NCI-H526 treated with DMSO at 0.1 percent for 48 hours (cell line): ENCODE results near the gene ACSM6.
"Not testable (repeated sequence)": the region's sequence is repeated elsewhere in the genome, so short reads cannot be mapped to it uniquely, and the experiment has no call there.

Experiments used
- DNase-seq: peaks from one replicate; lab custom pipeline; 2025; lab: John Stamatoyannopoulos, UW

Gene ACSM6, protein sequence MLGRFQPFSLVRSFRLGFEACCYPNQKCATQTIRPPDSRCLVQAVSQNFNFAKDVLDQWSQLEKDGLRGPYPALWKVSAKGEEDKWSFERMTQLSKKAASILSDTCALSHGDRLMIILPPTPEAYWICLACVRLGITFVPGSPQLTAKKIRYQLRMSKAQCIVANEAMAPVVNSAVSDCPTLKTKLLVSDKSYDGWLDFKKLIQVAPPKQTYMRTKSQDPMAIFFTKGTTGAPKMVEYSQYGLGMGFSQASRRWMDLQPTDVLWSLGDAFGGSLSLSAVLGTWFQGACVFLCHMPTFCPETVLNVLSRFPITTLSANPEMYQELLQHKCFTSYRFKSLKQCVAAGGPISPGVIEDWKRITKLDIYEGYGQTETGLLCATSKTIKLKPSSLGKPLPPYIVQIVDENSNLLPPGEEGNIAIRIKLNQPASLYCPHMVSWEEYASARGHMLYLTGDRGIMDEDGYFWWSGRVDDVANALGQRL

DNA sequence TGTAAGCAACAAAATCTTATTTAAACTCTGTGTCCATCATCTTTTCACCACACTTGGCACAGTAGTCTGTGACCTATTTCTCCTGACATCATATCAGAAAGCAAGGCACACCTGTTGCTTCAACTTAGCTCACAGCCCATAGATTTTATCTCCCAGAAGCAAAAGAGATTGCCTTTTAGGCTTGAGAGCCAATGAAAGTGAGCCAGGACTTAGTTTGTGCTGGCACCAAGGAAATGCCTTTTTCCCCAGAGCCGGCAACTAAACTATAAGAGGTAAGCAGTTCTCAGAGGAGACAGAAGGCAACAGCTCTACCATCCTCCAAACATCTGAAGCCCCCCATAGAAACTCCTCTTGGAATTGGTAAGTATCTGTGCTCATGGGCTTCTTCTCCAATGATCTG lies at the start of gene ACSM6:
Gene ACSM6 (plus strand): TSS at position 295 of the 400 bp plus-strand sequence. CDS start 248 bp downstream, outside the sequence.
- DNase-seq, result no peak

DNA sequence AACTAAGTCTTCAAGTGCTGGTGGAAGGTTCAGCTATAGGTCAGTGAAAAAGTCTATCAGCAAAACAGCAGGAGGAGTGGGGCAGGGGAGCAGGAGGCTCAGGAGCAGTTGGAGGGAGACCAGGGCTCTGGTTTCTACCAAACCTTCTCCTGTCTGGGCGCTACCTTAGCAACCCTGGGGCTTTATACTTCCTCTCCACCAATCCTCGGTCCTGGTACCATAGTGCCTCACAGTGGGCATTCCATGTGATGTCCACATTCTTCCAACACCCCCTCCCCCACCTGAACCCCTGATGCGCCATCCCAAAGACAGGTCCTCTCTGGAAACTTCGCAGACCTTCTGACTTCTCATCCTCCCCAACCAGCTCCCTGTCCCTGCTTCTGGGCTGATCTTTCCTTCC lies 25.3 kb upstream of the ACSM6 start:
- no peak for DNase-seq

DNA sequence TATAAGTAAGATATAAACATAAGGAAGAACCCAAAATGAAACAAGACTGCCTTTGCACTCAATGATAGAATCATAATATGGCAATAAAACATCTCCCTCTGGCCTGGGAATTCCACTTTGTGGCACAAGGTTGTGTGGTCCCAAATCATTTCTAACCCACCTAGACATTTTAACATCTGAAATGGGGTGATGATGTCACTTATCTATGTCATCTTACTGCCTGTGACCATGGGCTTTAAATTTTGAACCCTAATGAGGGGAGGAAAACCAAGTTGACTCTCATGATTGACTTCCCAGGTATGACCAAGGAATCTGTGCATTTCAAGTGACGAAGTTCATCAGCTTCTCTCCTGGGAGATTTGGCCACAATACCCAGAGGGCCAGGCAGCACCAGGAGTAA lies 24.5 kb upstream of the ACSM6 start:
- DNase-seq, result no peak

DNA sequence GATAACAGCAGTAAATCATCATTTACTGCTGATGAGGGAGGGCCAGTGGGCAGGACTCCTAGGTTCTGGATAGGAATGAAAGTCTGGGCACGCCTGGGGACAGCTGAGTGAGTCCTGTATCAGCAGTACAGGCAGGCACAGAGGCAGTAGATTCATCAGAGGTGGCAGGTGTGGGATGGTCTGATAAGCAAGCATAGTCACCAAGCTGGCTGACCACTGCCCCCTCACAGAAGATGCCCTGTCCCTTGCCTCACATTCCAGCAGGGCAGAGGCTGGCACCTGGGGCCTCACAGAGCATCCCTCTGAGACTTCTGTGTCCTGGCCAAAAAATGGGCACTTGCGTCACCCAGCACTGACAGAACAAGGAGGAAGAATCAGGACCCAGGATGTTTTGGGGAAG lies 23.2 kb upstream of the ACSM6 start:
- no peak for DNase-seq

DNA sequence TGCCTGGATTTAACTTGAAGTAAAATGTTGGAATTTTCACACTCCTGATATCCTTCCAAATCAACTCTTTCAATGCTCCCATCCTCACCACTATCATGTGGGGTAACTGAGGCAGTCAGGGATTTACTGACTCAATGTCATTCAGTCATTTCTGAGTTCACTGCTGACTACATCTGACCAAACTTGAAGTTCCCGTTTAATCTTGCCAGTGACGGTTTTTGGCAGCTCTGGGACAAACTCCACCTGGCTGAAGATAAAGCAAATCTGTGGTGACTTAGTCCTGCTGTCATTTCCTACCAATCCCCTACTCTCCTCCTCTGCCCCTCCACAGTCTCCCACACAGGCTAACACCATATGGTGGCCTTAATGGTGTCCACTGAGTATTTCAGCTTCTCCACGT lies 22.7 kb upstream of the ACSM6 start:
- no peak for DNase-seq

DNA sequence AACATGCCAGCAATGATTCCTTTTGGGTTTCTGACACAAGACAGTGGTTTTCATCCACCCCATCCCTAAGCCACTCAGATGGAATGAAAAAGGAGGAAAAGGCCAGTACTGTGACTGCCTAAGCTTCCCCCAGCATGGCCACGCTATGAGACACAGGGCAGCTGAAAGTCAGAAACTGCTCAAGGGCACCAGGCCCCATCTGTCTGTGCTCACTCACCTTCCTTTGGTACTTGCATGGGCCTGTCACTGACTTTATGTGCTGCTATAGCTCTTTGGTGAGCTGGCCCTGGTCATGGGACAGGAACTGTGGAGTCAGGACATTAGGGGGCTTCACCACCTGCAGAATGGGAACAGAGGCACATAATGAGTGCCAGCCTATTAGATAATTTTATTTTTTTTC lies 21.2 kb upstream of the ACSM6 start:
- DNase-seq, result no peak

DNA sequence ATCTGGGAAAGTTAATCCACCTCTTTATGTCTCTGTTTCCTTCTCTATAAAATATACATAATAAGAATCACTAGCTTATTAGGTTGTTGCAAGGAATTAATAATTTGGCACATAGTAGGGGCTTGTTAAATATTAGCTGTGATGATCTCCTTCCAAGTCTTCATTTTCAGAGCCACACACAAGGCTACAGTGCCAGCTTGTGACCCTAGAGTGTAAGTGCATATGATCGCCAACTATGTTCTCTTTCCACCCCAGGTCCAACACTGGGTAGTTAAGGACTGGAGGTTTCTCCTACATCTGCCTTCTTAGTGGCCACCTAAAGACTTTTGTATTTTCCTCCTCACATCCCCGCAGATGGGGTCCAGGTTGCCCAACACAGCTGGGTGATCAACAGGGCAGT lies 17.9 kb upstream of the ACSM6 start:
- no peak for DNase-seq

DNA sequence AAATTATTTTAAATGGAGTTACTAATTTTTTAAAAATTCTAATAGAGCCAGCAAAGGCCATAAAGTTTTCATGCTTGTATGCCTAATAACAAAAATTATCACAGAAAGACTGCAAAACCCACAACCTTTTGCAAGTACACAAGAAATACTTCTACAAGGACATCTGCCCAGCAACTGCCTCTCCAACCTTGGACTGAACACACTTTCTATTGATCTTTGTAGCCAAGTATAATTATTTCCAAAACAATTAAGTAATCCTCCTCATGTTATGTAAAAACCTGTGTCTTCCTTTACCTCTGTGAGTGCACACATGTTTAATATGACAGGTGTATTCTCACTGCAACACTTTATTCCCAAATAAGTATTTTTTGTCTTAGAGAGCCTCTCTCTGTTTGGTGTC lies 16.6 kb upstream of the ACSM6 start:
- DNase-seq, result no peak

DNA sequence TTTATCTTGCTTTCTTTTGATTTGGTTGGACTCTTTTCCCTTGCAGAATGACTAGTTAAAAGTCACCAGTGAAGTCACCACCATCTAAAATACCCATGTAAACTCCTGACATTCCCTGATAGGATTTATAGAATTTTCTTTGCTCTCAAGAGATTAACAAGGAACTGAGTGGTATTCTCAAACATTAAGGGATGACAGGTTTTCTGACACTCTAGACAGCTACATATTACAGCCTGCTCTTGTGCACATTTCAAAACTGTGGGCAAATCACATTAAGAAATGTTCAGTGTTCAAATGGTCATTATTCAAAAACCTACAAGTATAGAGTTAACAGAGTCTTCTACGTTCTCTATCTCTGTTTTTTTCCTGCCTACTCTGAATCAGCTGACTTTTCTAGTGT lies 15.8 kb upstream of the ACSM6 start:
- DNase-seq, result no peak

DNA sequence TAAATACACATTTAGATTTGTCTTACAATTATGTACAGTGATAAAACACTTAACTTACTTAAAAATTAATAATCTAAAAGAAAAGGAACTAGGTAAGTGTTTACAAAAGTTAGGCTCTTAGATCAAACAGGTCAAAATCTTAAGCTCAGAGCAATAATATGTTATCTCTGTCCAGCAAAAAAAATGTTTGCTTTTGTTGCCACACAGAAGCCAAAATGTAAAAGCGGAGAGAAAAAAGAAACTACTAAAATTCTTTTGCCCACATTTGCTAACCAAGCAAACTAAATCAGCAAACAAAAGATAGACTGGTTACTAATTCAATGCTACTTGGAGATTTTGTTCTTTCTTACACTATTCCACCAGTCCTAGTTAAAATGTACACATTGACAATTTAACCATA lies 15.2 kb upstream of the ACSM6 start:
- DNase-seq, result no peak

DNA sequence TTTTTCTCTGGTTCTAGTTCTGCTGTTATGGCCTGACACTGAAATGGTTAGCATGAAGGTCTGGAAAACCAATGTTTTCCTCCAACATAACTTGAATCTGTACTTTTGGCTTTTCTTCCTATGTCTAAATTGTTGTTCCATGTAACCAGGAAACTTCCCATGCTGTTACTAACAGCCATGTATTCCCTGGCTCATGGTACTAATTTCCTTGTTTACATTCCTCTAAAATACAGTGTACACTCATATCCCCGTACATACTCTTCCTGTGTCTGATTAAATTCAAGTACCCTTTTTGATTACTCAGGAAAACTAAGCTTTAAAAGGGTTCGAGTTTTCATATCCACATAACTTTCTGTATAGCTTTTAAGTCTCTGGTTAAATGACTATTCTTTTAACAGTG lies 12.3 kb upstream of the ACSM6 start:
- DNase-seq, result no peak

DNA sequence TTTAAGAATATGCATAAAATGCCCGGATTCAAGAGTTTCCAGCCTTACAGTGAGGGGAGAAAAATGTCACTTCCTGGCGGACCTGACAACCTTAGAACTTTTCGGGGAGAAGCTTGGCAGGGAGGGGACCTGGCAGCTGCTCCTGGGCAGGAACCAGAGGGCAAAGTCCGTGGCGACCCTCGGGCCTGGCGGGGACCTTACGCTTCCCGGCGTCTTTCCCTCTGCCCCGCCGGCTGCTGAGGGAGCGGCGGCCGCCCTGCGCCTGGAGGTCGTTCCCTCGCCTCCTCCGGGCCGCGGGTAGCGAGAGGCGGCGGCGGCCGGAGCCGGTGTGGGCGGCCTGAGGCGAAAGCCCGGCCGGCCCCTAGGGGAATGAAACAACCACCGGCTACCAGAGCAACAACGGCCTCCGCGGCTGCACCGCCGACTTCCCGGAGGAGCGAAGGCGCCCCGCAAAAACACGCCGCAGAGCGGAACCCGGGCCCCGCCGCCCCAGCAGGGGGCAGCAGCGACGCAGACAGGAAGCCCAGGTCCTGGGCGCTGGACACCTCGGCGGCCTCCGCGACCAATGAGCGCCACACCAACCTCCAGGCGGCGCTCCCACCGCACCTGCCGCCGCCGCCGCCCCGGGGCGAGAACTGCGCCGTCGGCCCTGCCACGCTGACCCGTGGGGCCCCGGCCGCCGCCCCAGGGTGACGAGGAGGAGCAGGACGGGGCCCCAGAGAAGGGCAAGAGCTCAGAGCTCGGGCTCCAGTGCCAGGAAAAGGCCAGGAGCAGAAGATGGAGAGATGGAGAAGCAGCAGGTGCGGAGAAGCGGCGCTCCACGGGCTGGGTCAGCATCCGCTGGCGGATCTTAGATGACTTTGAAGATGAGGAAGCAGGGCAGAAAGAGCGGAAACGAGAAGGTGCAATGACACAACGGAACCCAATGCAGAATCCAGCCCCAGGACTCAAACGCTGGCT lies 10.5 kb upstream of the ACSM6 start:
- peak; percentile 19 for DNase-seq

DNA sequence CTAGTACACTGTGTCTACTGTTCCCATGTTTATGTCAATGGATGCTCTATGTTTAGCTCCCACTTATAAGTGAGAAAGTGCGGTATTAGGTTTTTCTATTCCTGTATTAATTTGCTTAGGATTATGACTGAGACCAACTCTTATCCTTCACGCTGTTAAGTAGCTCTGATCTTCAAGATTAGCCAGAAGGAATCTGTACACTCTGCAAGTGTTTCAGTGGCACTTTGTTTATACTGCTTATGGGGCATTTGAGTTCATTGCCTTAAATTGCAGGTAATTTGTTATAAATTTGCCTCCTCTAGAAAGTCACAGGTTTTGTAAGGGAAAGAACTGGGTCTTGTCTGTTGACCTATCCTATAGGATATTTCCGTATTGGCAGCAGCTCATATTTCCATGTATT lies 6.4 kb upstream of the ACSM6 start:
- DNase-seq, result no peak

DNA sequence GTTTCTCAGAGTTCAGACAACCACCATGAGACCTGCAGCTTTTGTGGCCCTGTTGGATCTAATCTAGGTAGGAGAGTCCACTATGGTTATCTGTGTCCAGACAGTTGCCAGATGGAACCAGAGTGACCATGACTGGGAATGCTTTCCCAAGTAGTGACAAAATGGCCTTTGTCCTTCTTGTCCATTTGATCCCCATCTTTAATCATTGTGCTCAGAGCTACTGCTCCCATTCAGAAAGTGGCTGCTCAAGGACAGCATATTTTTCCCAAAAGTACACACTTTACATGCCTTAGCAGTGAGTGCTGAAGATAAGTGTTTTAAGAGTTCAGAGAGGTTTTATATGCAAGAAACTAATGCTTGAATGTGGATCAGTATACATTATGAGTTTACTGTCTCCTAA lies 5.4 kb upstream of the ACSM6 start:
- DNase-seq, result no peak

DNA sequence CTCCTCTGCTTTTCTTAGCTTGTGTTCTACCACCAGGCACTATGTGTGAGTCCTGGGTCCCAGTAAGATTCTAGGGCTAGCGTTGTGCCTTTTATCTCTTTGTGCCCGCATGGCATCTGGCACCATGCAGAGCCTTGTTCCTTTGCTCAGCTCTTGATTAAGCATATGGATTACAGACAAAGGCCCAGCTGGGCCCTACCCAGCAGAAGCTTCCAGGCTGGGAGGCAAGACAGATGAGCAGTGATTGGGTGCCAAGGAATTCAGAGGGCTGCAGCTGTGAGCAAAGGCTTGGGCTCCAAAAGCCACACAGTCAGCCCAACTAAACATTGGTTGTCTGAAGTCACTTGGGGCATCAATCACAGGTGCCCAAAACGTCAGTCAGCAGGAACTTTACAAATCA lies 2.0 kb downstream of the ACSM6 start:
- DNase-seq, result no peak

DNA sequence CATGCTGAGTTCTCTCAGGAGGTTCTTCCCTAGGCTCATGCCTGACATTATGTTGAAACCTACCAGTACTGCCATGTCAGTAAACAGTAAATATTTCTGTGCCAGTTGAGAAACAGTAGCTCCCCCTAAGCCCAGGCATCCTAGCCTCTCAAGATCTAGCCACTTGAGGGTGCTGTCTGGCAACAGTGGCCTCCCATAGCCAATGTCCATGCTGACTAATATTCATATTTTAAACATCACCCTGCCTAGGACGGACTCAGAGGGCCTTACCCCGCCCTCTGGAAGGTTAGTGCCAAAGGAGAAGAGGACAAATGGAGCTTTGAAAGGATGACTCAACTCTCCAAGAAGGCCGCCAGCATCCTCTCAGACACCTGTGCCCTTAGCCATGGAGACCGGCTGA lies 7.7 kb downstream of the ACSM6 start:
- no peak for DNase-seq

DNA sequence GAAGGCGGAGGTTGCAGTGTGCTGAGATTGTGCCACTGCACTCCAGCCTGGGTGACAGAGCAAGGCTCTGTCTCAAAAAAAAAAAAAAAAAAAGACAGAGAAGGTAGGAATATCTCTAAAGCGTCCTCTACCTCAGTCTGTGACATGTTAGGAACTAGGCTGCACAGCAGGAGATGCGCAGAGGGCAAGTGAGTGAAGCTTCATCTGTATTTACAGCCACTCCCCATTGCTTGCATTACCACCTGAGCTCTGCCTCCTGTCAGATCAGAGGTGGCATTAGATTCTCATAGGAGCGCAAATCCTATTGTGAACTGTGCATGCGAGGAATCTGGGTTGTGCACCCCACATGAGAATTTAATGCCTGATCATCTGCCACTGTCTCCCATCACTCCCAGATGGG lies 8.8 kb downstream of the ACSM6 start:
- not testable (repeated sequence) for DNase-seq

DNA sequence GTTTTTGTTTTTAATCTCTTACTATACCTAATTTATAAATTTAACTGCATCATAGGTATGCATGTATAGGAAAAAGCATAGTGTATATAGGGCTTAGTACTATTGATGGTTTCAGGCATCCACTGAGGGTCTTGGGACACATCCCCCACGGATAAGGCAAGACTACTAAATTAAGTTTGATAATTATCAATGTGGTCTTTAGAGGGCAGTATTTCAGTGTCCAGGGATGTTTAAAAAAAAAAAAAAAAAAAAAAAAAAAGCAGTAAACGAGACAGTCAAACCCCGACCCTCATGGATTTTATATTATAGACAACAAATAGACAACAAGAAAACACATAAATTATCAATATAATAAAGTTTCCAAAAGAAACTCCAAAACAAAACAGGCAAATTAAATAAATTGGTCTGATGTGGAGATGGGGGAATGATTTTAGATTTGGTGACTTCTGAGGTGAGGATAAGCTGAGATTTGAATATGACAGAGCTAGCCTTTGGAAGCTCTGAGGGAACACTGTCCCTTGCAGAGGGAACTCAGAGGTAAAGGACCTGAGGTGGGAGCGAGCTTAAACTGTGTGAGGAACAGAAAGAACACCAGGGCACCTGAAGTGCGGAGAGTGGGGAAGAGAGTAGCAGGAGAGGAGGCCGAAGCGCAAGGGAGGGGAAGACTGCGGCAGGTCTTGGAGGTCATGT lies 14.8 kb downstream of the ACSM6 start:
- DNase-seq, result no peak

DNA sequence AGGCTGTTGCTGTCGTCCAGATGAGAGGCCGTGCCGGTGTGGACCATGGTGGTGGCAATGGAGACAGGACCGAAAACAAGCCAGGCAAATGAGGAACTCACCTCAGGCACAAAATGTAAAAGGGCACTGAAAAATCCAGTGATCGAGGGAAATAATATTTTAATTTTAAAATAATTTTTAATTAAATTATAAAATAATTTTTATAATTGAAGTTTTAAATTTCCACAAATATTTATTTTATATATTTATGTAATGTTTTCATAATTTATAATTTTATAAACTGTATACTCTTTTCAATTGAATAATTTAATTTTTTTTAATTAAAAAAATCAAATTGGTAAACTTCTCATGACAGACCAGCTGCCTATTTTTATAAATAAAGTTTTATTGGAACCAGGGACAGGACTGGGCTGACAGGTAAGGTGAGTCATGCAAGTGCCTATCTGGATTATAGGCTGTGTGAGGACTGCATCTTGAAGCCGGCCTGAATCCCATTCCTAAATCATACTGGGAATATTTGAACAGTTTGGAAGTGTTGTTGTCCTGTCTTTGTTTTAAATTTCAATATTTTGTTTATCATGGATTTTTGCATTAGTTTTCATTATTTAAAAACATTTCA lies 15.6 kb downstream of the ACSM6 start:
- no peak for DNase-seq

DNA sequence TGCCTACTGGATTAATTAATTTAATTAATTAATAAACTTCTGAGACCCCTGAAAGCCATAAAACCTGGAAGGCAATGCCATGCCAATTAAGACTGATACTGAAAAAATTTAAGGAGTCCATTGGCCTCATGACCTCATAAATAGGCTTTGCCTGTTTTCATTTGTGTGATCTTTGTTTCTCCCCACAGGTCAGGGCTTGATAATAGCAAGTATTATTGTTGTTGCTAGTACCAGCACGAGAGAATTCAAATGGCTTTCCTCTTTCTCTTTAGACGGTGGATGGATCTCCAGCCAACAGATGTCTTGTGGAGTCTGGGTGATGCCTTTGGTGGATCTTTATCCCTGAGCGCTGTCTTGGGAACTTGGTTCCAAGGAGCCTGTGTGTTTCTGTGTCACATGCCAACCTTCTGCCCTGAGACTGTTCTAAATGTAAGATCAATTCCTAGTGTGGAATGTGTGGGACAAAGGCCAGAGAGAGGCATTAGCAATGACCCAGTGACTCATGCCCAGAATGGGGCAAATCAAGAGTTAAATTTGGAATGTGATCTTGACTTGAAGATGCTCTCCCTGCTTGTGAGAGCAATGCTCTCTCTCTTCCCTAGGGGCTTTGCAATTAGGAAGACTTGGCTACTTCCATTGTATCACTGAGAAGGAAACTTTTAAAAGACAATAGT lies 17.7 kb downstream of the ACSM6 start:
- no peak for DNase-seq

DNA sequence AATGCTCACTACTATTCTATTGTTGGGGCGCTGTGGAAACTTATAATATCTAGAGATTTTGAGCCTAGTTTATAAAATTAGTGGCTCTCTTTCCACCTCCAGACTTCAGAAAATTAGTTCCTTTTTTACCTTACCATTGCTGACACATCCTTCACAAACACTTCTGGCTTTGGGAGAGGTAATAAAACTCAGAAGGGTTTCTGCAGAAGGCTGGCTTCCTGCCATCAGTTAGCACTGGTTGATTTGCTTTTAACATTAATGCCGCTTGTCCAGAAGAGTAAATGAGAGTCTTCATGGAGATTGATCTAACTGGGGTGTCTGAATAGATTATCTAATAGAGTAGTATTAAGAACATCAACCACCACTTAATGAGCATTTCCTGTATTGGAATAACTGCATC lies 20.3 kb downstream of the ACSM6 start:
- no peak for DNase-seq
